GM13976 (cell line): ENCODE data around the gene RAB3C.

Experiments used
- DNase-seq: peaks from one replicate; pipeline ENCODE4 v3.0.0; 2012; ENCODE audit warnings: low spot score
- CTCF ChIP-seq: IDR thresholded peaks from 2 replicates; pipeline ENCODE4 v1.5.1; 2012; ENCODE audit warnings: borderline replicate concordance, mild to moderate bottlenecking; ENCODE audit not compliant: insufficient read depth; ENCODE audit errors: extremely low read depth, missing control alignments, control extremely low read depth
- in situ Hi-C: fragments of 300-500 bp; cut with MboI; formaldehyde crosslinking; loops from one replicate; pipeline ENCODE4 v1.12.0; 2022; ENCODE audit warnings: low sequenced_read_pairs, mixed read lengths, inconsistent platforms; ENCODE audit not compliant: unreplicated experiment

The RAB3C gene

GRCh38 chr5:58834242-58835225 is 251.7 kb downstream of the RAB3C start:
- in situ Hi-C loops = no loop called here
- TF ChIP-seq CTCF = no peak
- DNase-seq = no peak

GRCh38 chr5:58836351-58836750 is 253.5 kb downstream of the RAB3C start:
- TF ChIP-seq CTCF = no peak
- in situ Hi-C loops = no loop called here
- no peak for DNase-seq

- in situ Hi-C loops = no loop called here
- TF ChIP-seq CTCF = no peak
- DNase-seq = no peak
These were observed 255.9 kb downstream of the RAB3C start for GRCh38 chr5:58838729-58839128.

- in situ Hi-C loops = loop anchor here (10.0 kb wide), 1 partner anchor 368 kb away; no protein-coding TSS in a partner anchor
- no peak for DNase-seq
- TF ChIP-seq CTCF = no peak
These were observed 260.0 kb downstream of the RAB3C start for GRCh38 chr5:58842852-58843251.

- no peak for DNase-seq
- in situ Hi-C loops = loop anchor here (10.0 kb wide), 1 partner anchor 370 kb away; no protein-coding TSS in a partner anchor
- no peak for TF ChIP-seq CTCF
These were observed 261.5 kb downstream of the RAB3C start for GRCh38 chr5:58844395-58844794.

GRCh38 chr5:58847041-58847440 is 264.2 kb downstream of the RAB3C start:
- no peak for DNase-seq
- TF ChIP-seq CTCF = no peak
- in situ Hi-C loops = loop anchor here (10.0 kb wide), 1 partner anchor 372 kb away; no protein-coding TSS in a partner anchor
